Panc1 (cell line): ENCODE results near the gene EIF2S2. TPM values are rescaled to one million over a fixed set of nuclear protein-coding genes. Genes with fewer than 3 reads are reported as not detected.
A peak's percentile ranks its signal among the peaks of the same experiment; 100 is the strongest.

Experiments used
- ATAC-seq: fragments of 200-7000 bp; cut with Tn5 transposase; 2 replicates; pipeline ENCODE4 v1.9.1; 2020; ENCODE audit warnings: mild to moderate bottlenecking, moderate library complexity
- BruUV-seq: library from RNA; stranded (reverse); fragments of 400-500 nt; replicated peaks from 2 replicates; lab custom pipeline; 2021; lab: Mats Ljungman, UMichigan
- CTCF ChIA-PET: fragments of 300-600 bp; sonication (Branson Sonifier 250); formaldehyde crosslinking; loops from one replicate; lab custom pipeline; 2022; ENCODE audit warnings: antibody characterized with exemption; lab: Charles Lee
- POLR2A ChIA-PET: fragments of 300-600 bp; sonication (Branson Sonifier 250); formaldehyde crosslinking; loops from one replicate; lab custom pipeline; 2022; ENCODE audit warnings: antibody characterized with exemption; lab: Charles Lee
- DNase-seq: peaks from one replicate; pipeline ENCODE4 v3.0.0-alpha.2; 2010; ENCODE audit warnings: low read depth, low spot score
- H3K27ac ChIP-seq: 2 replicates; pipeline ENCODE4 v1.5.1; 2011; ENCODE audit warnings: mild to moderate bottlenecking, low read length, inconsistent platforms
- H3K27me3 ChIP-seq: fragments of 200-500 bp; sonication (Bioruptor generic); 2 replicates; pipeline ENCODE4 v1.6.0; 2014; ENCODE audit warnings: low read length, inconsistent platforms; ENCODE audit not compliant: control insufficient read depth, insufficient read depth
- H3K36me3 ChIP-seq: fragments of 200-500 bp; sonication (Bioruptor generic); 2 replicates; pipeline ENCODE4 v1.5.1; 2014; ENCODE audit warnings: inconsistent platforms, mild to moderate bottlenecking, low read length, moderate library complexity; ENCODE audit not compliant: control insufficient read depth, insufficient read depth
- H3K4me1 ChIP-seq: 2 replicates; pipeline ENCODE4 v1.5.1; 2011; ENCODE audit warnings: inconsistent platforms, mild to moderate bottlenecking, low read length, moderate library complexity; ENCODE audit not compliant: control insufficient read depth, insufficient read depth
- H3K4me3 ChIP-seq, 2 experiments: 2 replicates each; pipeline ENCODE4 v1.5.1; 2011 to 2012; ENCODE audit warnings: low read depth in 2 of 2, low read length in 2 of 2, mild to moderate bottlenecking in 2 of 2, inconsistent platforms in 1 of 2, moderate library complexity in 1 of 2
- H3K9me3 ChIP-seq: fragments of 200-500 bp; sonication (Bioruptor generic); 2 replicates; pipeline ENCODE4 v1.5.1; 2014; ENCODE audit warnings: low read depth, mild to moderate bottlenecking, inconsistent platforms, low read length, moderate library complexity; ENCODE audit not compliant: control insufficient read depth, insufficient read depth
- POLR2AphosphoS5 ChIP-seq: IDR thresholded peaks from 2 replicates; pipeline ENCODE4 v1.6.1; 2012; ENCODE audit warnings: mild to moderate bottlenecking, low read depth, low read length, moderate library complexity
- SIN3A ChIP-seq: IDR thresholded peaks from 2 replicates; pipeline ENCODE4 v1.6.1; 2012; ENCODE audit warnings: low read depth, mild to moderate bottlenecking, low read length, moderate library complexity, borderline replicate concordance; ENCODE audit not compliant: insufficient read depth
- TCF7L2 ChIP-seq: IDR thresholded peaks from 2 replicates; pipeline ENCODE4 v1.6.1; 2011; ENCODE audit warnings: mild to moderate bottlenecking, low read depth, low read length, inconsistent platforms
- in situ Hi-C: cut with HindIII; loops from 2 replicates; pipeline ENCODE4 v1.10.0; 2016; ENCODE audit warnings: low sequenced_read_pairs, low pct_unique_long_range_greater_than_20kb
- intact Hi-C: fragments of 100-400 bp; cut with micrococcal nuclease; formaldehyde crosslinking; loops from one replicate; pipeline ENCODE4 v1.10.0; 2022; ENCODE audit not compliant: unreplicated experiment
- total RNA-seq: library from RNA; stranded (reverse); gene quantifications from one replicate; pipeline ENCODE4 v1.2.1, GENCODE V29; 2021; ENCODE audit not compliant: unreplicated experiment
- TF ChIP-seq, protein P1 (sequence below): fragments of 450-650 bp; IDR thresholded peaks from 2 replicates; pipeline ENCODE4 v1.5.1; 2017; ENCODE audit warnings: mild to moderate bottlenecking
- TF ChIP-seq, protein P2 (sequence below), 2 experiments: IDR thresholded peaks; 2 replicates each; pipeline ENCODE4 v1.6.1; 2011 to 2012; ENCODE audit warnings: low read depth in 2 of 2, control low read depth in 1 of 2, low read length in 1 of 2, mild to moderate bottlenecking in 1 of 2, moderate library complexity in 1 of 2; ENCODE audit not compliant: insufficient read depth in 1 of 2

EIF2S2 gene
- total RNA-seq, 1 experiment from 2014 or later, result 82.0 TPM

DNA sequence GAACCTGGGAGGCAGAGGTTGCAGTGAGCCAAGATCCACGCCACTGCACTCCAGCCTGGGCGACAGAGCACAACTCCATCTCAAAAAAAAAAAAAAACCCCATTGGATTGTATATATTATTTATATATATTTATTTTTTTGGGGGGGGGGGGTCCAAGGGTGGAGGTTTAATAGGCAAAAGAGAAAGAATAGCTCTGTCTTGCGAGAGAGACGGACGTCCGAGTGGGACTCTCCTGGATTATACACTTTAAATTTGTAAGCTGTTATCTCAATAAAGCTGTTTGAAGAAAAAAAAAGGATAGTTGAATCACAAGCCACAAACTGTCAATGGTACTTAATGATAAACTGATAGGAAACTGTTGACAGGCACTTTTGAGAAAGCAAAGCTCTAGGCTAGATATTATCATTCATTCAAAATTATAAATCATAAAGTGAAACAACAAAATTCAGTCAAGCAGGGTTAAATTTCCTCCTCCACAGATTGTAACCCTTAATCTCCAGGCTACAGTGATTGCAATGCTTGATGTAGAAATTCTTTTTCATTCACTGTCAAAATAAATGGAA lies 20.3 kb downstream of the EIF2S2 start:
- Histone ChIP-seq H3K27ac (no peak overlapping the region), H3K9me3 (no peaks in the 10 kb centered on the region), H3K36me3 (peaks cover 63% of the 10 kb centered on the region), H3K27me3 (no peaks in the 10 kb centered on the region), H3K4me1 (no peaks in the 10 kb centered on the region), H3K4me3 (no peak overlapping the region)
- DNase-seq, result no peak
- ATAC-seq, result no peak
- intact Hi-C loops, result no loop called here
- in situ Hi-C loops, result no loop called here
- ChIA-PET POLR2A (interaction anchor here (0.6 to 0.7 kb wide), 3 partner anchors 186 to 1011 kb away, joined by 4 to 9 read pairs (median 7); no protein-coding TSS in a partner anchor), CTCF (no interaction called here)
- TF ChIP-seq TCF7L2 (no peak), POLR2AphosphoS5 (0 out of 2 replicates have a peak, but pooled peaks have one; percentile 8)
- no TSS peak for BruUV-seq

DNA sequence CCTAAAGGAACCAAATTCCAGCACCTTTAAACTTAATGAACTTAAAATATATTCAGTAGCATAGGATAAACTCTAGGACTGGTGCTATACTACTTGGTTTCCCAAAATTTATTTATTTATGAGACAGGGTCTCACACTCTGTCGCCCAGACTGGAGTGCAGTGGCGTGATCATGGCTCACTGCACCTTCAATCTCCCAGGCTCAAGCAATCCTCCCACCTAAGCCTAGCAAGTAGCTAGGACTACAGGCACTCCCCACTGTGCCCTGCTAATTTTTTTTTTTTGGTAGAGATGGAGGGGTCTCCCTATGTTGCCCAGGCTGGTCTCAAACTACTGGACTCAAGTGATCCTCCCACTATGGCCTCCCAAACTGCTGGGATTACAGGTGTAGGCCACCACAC lies 21.4 kb downstream of the EIF2S2 start:
- H3K27ac ChIP-seq, result no peak overlapping the region
- no TSS peak for BruUV-seq
- CTCF ChIA-PET, result no interaction called here
- in situ Hi-C loops (no loop called here), intact Hi-C loops (no loop called here)
- H3K36me3 ChIP-seq, result peaks cover 53% of the 10 kb centered on the region
- H3K27me3 ChIP-seq, result no peaks in the 10 kb centered on the region
- no peak overlapping the region for H3K4me3 ChIP-seq
- POLR2A ChIA-PET, result no interaction called here
- TF ChIP-seq POLR2AphosphoS5 (no peak), SIN3A (no peak), TCF7L2 (no peak)
- TF ChIP-seq, protein P1, sequence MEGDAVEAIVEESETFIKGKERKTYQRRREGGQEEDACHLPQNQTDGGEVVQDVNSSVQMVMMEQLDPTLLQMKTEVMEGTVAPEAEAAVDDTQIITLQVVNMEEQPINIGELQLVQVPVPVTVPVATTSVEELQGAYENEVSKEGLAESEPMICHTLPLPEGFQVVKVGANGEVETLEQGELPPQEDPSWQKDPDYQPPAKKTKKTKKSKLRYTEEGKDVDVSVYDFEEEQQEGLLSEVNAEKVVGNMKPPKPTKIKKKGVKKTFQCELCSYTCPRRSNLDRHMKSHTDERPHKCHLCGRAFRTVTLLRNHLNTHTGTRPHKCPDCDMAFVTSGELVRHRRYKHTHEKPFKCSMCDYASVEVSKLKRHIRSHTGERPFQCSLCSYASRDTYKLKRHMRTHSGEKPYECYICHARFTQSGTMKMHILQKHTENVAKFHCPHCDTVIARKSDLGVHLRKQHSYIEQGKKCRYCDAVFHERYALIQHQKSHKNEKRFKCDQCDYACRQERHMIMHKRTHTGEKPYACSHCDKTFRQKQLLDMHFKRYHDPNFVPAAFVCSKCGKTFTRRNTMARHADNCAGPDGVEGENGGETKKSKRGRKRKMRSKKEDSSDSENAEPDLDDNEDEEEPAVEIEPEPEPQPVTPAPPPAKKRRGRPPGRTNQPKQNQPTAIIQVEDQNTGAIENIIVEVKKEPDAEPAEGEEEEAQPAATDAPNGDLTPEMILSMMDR, result no peak
- TF ChIP-seq, protein P2, sequence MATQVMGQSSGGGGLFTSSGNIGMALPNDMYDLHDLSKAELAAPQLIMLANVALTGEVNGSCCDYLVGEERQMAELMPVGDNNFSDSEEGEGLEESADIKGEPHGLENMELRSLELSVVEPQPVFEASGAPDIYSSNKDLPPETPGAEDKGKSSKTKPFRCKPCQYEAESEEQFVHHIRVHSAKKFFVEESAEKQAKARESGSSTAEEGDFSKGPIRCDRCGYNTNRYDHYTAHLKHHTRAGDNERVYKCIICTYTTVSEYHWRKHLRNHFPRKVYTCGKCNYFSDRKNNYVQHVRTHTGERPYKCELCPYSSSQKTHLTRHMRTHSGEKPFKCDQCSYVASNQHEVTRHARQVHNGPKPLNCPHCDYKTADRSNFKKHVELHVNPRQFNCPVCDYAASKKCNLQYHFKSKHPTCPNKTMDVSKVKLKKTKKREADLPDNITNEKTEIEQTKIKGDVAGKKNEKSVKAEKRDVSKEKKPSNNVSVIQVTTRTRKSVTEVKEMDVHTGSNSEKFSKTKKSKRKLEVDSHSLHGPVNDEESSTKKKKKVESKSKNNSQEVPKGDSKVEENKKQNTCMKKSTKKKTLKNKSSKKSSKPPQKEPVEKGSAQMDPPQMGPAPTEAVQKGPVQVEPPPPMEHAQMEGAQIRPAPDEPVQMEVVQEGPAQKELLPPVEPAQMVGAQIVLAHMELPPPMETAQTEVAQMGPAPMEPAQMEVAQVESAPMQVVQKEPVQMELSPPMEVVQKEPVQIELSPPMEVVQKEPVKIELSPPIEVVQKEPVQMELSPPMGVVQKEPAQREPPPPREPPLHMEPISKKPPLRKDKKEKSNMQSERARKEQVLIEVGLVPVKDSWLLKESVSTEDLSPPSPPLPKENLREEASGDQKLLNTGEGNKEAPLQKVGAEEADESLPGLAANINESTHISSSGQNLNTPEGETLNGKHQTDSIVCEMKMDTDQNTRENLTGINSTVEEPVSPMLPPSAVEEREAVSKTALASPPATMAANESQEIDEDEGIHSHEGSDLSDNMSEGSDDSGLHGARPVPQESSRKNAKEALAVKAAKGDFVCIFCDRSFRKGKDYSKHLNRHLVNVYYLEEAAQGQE (IDR thresholded peaks at IDR 0.05; ENCODE audit: insufficient read depth in 1 of 2, low read depth in 2 of 2, low read length in 1 of 2), result no peak
- no peak for DNase-seq
- no peaks in the 10 kb centered on the region for H3K4me1 ChIP-seq
- no peaks in the 10 kb centered on the region for H3K9me3 ChIP-seq
- ATAC-seq, result no peak

GRCh38 chr20:34089655-34090345 lies 22.2 kb downstream of the EIF2S2 start:
- H3K27ac ChIP-seq, result no peak overlapping the region
- H3K27me3 ChIP-seq, result no peaks in the 10 kb centered on the region
- TF ChIP-seq, protein P2 (IDR thresholded peaks at IDR 0.05; ENCODE audit: insufficient read depth in 1 of 2, low read depth in 2 of 2, low read length in 1 of 2), result no peak
- TF ChIP-seq TCF7L2 (no peak), POLR2AphosphoS5 (no peak; the same call in 1 of the 2 replicates), SIN3A (no peak)
- TF ChIP-seq, protein P1, result no peak
- no peaks in the 10 kb centered on the region for H3K9me3 ChIP-seq
- ChIA-PET POLR2A (no interaction called here), CTCF (interaction anchor here (0.6 kb wide), 2 partner anchors 23 to 38 kb away, joined by 3 to 4 read pairs; no protein-coding TSS in a partner anchor)
- peaks cover 47% of the 10 kb centered on the region for H3K36me3 ChIP-seq
- in situ Hi-C loops (no loop called here), intact Hi-C loops (no loop called here)
- ATAC-seq (no peak), DNase-seq (no peak)
- no TSS peak for BruUV-seq
- no peaks in the 10 kb centered on the region for H3K4me1 ChIP-seq
- H3K4me3 ChIP-seq, result no peak overlapping the region
